Mesodermal cell (in vitro differentiated cells): ENCODE data around the gene SPATA18.

Experiments
- H3K27ac ChIP-seq: 2 replicates; pipeline ENCODE4 v1.7.0; 2013; ENCODE audit warnings: mild to moderate bottlenecking, low read depth, low read length, moderate library complexity; ENCODE audit not compliant: severe bottlenecking
- H3K36me3 ChIP-seq: 2 replicates; pipeline ENCODE4 v1.7.1; 2013; ENCODE audit warnings: mild to moderate bottlenecking, low read length, moderate library complexity; ENCODE audit not compliant: control insufficient read depth, insufficient read depth
- H3K4me1 ChIP-seq: one replicate; pipeline ENCODE4 v1.7.1; 2013; ENCODE audit warnings: mild to moderate bottlenecking, low read length; ENCODE audit not compliant: insufficient read depth, control insufficient read depth, poor library complexity, severe bottlenecking
- H3K4me3 ChIP-seq: 2 replicates; pipeline ENCODE4 v1.7.0; 2013; ENCODE audit warnings: low read length, control low read depth, mild to moderate bottlenecking; ENCODE audit not compliant: insufficient read depth, poor library complexity, severe bottlenecking; ENCODE audit errors: extremely low read depth
- H3K9me3 ChIP-seq: 2 replicates; pipeline ENCODE4 v1.7.1; 2013; ENCODE audit warnings: mild to moderate bottlenecking, low read length, moderate library complexity; ENCODE audit not compliant: control insufficient read depth
- WGBS, 2 experiments: methylation state at CpG; one replicate each; pipeline ENCODE4 v1.1.5; 2013; ENCODE audit warnings: missing lambda C conversion rate in 2 of 2; ENCODE audit not compliant: insufficient coverage in 2 of 2; 5-methylcytosine and 5-hydroxymethylcytosine counted together

Gene SPATA18

DNA sequence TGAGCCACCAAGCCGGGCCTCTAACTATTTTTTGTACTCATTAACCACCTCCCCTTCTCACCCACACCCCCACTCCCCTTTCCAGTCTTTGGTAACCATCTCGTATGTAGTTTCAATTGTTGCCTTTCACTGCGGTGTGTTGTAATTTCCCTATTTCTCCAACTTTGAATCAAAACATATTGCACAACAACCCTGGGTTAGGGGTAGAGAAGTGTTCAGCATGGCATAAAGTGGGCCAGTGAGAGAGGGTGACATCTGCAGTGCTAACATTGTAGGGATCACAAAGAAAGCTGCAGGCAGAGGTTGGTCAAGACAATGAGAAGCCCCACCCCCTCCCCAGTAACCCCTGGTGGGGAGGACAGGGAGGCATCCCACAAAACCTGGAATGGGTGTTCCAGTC is 92.7 kb downstream of the SPATA18 start:
- no peaks in the 10 kb centered on the region for H3K36me3 ChIP-seq
- H3K4me1 ChIP-seq: no peaks in the 10 kb centered on the region
- H3K4me3 ChIP-seq: no peak overlapping the region
- no peak overlapping the region for H3K27ac ChIP-seq
- no peaks in the 10 kb centered on the region for H3K9me3 ChIP-seq
- 83 to 100% methylated on average over 1 of the region's 3 CpGs for WGBS, 2 experiments

DNA sequence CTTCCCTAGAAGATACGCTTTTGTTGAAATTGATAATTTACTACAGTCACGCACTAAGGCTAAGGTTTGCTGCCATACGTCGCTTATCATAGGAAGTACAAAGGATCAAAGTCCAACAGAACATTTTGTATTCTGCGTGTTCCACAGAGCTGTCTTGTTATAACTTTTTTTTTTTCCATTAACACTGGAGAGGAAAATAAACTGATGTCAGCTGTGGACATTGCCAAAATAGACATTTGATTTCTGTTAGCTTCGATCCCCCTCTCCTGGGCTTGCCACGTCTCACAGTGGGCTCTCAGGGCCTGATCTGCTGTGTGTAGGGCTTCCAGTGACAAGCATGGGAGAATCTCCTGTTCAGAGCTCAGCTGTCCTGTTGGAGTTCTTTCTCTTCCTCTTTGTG is 93.3 kb downstream of the SPATA18 start:
- Histone ChIP-seq H3K4me3 (no peak overlapping the region), H3K9me3 (no peaks in the 10 kb centered on the region), H3K4me1 (no peaks in the 10 kb centered on the region), H3K36me3 (no peaks in the 10 kb centered on the region), H3K27ac (no peak overlapping the region)
- WGBS, 2 experiments: 92 to 94% methylated on average over 7 of the region's 7 CpGs
